NT2/D1 (cell line): ENCODE data around the gene NTHL1.

ENCODE experiments used
- SUZ12 ChIP-seq: IDR thresholded peaks from 2 replicates; pipeline ENCODE4 v1.6.1; 2011; ENCODE audit not compliant: insufficient read length, insufficient read depth; ENCODE audit errors: extremely low read depth
- YY1 ChIP-seq: IDR thresholded peaks from 2 replicates; pipeline ENCODE4 v1.6.1; 2011; ENCODE audit not compliant: insufficient read length, insufficient read depth
- ZNF274 ChIP-seq: IDR thresholded peaks from 2 replicates; pipeline ENCODE4 v1.6.1; 2011; ENCODE audit warnings: mild to moderate bottlenecking, low read depth, low read length

- TF ChIP-seq ZNF274, result no peak
- no peak for TF ChIP-seq YY1
- TF ChIP-seq SUZ12, result no peak
Observed at GRCh38 chr16:2016407-2016922, 31.2 kb downstream of the NTHL1 start.
